ENCODE data around the gene EIF3D. TPM values are rescaled to one million over a fixed set of nuclear protein-coding genes. Genes with fewer than 3 reads are reported as not detected.

The EIF3D gene
- total and polyA plus RNA-seq, 2 of the 8 experiments (the other 6 are each of a cell fraction or from before 2014, with no cell fraction given) = 195 to 408 TPM

- CTCF ChIA-PET (ENCODE audit: partially characterized antibody) = interaction anchor here (1.3 to 1.9 kb wide), 4 partner anchors 10 to 231 kb away, joined by 4 to 5 read pairs (median 4); no protein-coding TSS in a partner anchor
- Histone ChIP-seq H3K4me3 (ENCODE audit: extremely low read depth in 1 of 4, insufficient read depth in 2 of 4, low read depth in 3 of 4, low read length in 4 of 4) (no peak overlapping the region), H4K5ac (ENCODE audit: insufficient read length, low read depth, low read length) (no peak overlapping the region), H3K27me3 (replicated peaks in 1 of 4; ENCODE audit: control insufficient read depth in 3 of 4, extremely low read depth in 1 of 4, insufficient read depth in 3 of 4, low read length in 3 of 4) (no peaks in the 10 kb centered on the region; a peak in 1 of 7 replicates), H4K8ac (ENCODE audit: extremely low read depth, insufficient read depth, low read length) (no peak overlapping the region), H3K23me2 (ENCODE audit: low read depth, low read length) (no peaks in the 10 kb centered on the region), H3K4me1 (replicated peaks in 1 of 4; ENCODE audit: control insufficient read depth in 3 of 4, insufficient read depth in 4 of 4, low read length in 3 of 4) (no peaks in the 10 kb centered on the region), H2BK20ac (ENCODE audit: low read length) (no peak overlapping the region), H2BK5ac (ENCODE audit: low read depth, low read length) (no peak overlapping the region), H3K79me2 (ENCODE audit: control insufficient read depth in 1 of 2, insufficient read depth in 2 of 2, low read length in 2 of 2) (no peaks in the 10 kb centered on the region), H2BK12ac (ENCODE audit: low read depth, low read length) (no peak overlapping the region), H3K4me2 (ENCODE audit: insufficient read depth in 1 of 2, low read depth in 2 of 2, low read length in 2 of 2) (no peak overlapping the region), H3K18ac (ENCODE audit: extremely low read depth, low read length) (no peak overlapping the region), H4K20me1 (replicated peaks in 1 of 2; ENCODE audit: control insufficient read depth in 1 of 2, insufficient read depth in 2 of 2, low read length in 2 of 2) (no peaks in the 10 kb centered on the region), H3K23ac (ENCODE audit: insufficient read length) (no peak overlapping the region), H4K91ac (replicated peaks; ENCODE audit: insufficient read length, low read length) (no peak overlapping the region), H2BK120ac (replicated peaks; ENCODE audit: low read depth, low read length) (no peak overlapping the region), H3K14ac (ENCODE audit: insufficient read length) (no peak overlapping the region), H3K4ac (replicated peaks; ENCODE audit: insufficient read length, low read depth, low read length) (no peak overlapping the region), H2BK15ac (ENCODE audit: low read length) (no peak overlapping the region), H3K79me1 (ENCODE audit: low read depth, low read length) (no peaks in the 10 kb centered on the region), H3K9me3 (ENCODE audit: insufficient read depth in 2 of 2, low read depth in 1 of 2, low read length in 1 of 2) (no peaks in the 10 kb centered on the region), H3K36me3 (ENCODE audit: control insufficient read depth in 2 of 4, insufficient read depth in 4 of 4, low read length in 3 of 4) (peaks cover 6 to 27% (median 8%) of the 10 kb centered on the region in 4 experiments; a peak in 5 of 8 replicates), H3K56ac (replicated peaks; ENCODE audit: insufficient read length, low read depth, low read length) (no peak overlapping the region), H3K9ac (replicated peaks in 1 of 4; ENCODE audit: extremely low read depth in 1 of 4, low read depth in 3 of 4, low read length in 3 of 4) (no peak overlapping the region), H2AFZ (ENCODE audit: low read length) (no peak overlapping the region), H3K27ac (ENCODE audit: low read depth, low read length) (no peak overlapping the region), H2AK5ac (ENCODE audit: low read depth, low read length) (no peak overlapping the region)
- POLR2A ChIA-PET (ENCODE audit: partially characterized antibody) = interaction anchor here (1.1 to 2.3 kb wide), 3 partner anchors 9 to 26 kb away, joined by 3 to 9 read pairs (median 3); partner anchors contain the start of gene TXN2
- DNase-seq (ENCODE audit: low read depth in 1 of 2, low spot score in 2 of 2) (no peak), FAIRE-seq (no peak)
- TF ChIP-seq YY1 (IDR thresholded peaks at IDR 0.05; ENCODE audit: low read depth, low read length) (no peak), RAD21 (IDR thresholded peaks at IDR 0.05 in 1 of 2, conservative IDR thresholded peaks at IDR 0.05 in 1 of 2; ENCODE audit: low read depth in 2 of 2, low read length in 2 of 2) (no peak), ASH2L (IDR thresholded peaks at IDR 0.05; ENCODE audit: low read length) (no peak), CTBP2 (IDR thresholded peaks at IDR 0.05; ENCODE audit: borderline replicate concordance, insufficient read depth, insufficient read length, low read length) (no peak)
- 93% methylated on average over 5 of the region's 5 CpGs; no CpG with 5 or more reads in 1 of the 2 experiments for WGBS, 2 experiments (ENCODE audit: extremely low coverage in 1 of 2, insufficient coverage in 1 of 2, insufficient read length in 1 of 2, insufficient replicate concordance in 2 of 2, low coverage in 1 of 2, low lambda C conversion rate in 2 of 2, missing lambda C conversion rate in 1 of 2)
These were observed 36.9 kb downstream of the EIF3D start for GRCh38 chr22:36492109-36492508.
